Parathyroid adenoma (tissue), 2 donors: ENCODE results near the gene ST6GALNAC3.

ENCODE experiments used
- H2AFZ ChIP-seq: fragments of 300-600 bp; sonication (generic); one replicate; pipeline ENCODE4 v1.7.0; 2017; ENCODE audit warnings: antibody characterized with exemption, mild to moderate bottlenecking
- H3K27ac ChIP-seq: fragments of 300-600 bp; sonication (generic); one replicate; pipeline ENCODE4 v1.7.0; 2017
- H3K27me3 ChIP-seq: fragments of 300-600 bp; sonication (generic); one replicate; pipeline ENCODE4 v1.7.0; 2017; ENCODE audit warnings: low read length; ENCODE audit not compliant: control insufficient read depth, insufficient read depth
- H3K36me3 ChIP-seq: fragments of 300-600 bp; sonication (generic); one replicate; pipeline ENCODE4 v1.7.0; 2017; ENCODE audit warnings: low read length; ENCODE audit not compliant: control insufficient read depth, insufficient read depth
- H3K4me1 ChIP-seq: fragments of 300-600 bp; sonication (generic); one replicate; pipeline ENCODE4 v1.7.0; 2017; ENCODE audit warnings: control low read depth
- H3K4me2 ChIP-seq: fragments of 300-600 bp; sonication (generic); one replicate; pipeline ENCODE4 v1.7.0; 2017; ENCODE audit warnings: low read length
- H3K4me3 ChIP-seq: fragments of 300-600 bp; sonication (generic); one replicate; pipeline ENCODE4 v1.7.0; 2017; ENCODE audit warnings: low read depth, low read length
- H3K79me2 ChIP-seq: fragments of 300-600 bp; sonication (generic); one replicate; pipeline ENCODE4 v1.7.0; 2017; ENCODE audit warnings: control low read depth
- H3K9ac ChIP-seq: fragments of 300-600 bp; sonication (generic); one replicate; pipeline ENCODE4 v1.7.0; 2017; ENCODE audit warnings: mild to moderate bottlenecking
- H3K9me3 ChIP-seq: fragments of 300-600 bp; sonication (generic); one replicate; pipeline ENCODE4 v1.7.0; 2017; ENCODE audit warnings: low read length; ENCODE audit not compliant: control insufficient read depth
- TF ChIP-seq, protein P1 (sequence below): fragments of 300-600 bp; sonication (generic); IDR thresholded peaks from one replicate; pipeline ENCODE4 v1.7.0; 2017; ENCODE audit warnings: antibody characterized with exemption, mild to moderate bottlenecking
- donor health status: primary hyperparathyroidism.

The ST6GALNAC3 gene

DNA sequence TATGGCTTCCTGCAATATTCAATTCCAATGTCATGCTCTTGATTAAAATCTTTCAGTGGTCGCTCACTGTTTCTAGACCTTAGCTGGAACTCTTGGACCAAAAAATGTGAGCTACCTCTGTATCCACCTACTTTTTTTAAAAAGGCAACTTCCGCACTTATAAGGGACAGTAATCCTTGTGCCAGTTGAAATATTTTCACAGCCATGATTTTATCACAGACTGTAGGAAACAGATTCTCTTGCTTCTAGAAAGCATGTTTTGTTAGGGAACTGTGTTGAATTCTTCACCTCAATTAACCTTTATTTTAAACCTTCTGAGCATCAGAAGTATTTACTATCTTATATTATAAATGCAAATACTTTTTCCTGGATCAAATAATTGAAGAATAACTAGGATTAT lies 496.7 kb downstream of the ST6GALNAC3 start:
- Histone ChIP-seq H3K4me1 (no peaks in the 10 kb centered on the region), H3K36me3 (no peaks in the 10 kb centered on the region), H3K9me3 (no peaks in the 10 kb centered on the region), H3K79me2 (no peaks in the 10 kb centered on the region), H3K4me2 (no peak overlapping the region), H2AFZ (no peak overlapping the region), H3K9ac (no peak overlapping the region), H3K27me3 (no peaks in the 10 kb centered on the region), H3K4me3 (no peak overlapping the region), H3K27ac (no peak overlapping the region)
- TF ChIP-seq, protein P1, sequence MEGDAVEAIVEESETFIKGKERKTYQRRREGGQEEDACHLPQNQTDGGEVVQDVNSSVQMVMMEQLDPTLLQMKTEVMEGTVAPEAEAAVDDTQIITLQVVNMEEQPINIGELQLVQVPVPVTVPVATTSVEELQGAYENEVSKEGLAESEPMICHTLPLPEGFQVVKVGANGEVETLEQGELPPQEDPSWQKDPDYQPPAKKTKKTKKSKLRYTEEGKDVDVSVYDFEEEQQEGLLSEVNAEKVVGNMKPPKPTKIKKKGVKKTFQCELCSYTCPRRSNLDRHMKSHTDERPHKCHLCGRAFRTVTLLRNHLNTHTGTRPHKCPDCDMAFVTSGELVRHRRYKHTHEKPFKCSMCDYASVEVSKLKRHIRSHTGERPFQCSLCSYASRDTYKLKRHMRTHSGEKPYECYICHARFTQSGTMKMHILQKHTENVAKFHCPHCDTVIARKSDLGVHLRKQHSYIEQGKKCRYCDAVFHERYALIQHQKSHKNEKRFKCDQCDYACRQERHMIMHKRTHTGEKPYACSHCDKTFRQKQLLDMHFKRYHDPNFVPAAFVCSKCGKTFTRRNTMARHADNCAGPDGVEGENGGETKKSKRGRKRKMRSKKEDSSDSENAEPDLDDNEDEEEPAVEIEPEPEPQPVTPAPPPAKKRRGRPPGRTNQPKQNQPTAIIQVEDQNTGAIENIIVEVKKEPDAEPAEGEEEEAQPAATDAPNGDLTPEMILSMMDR: no peak

DNA sequence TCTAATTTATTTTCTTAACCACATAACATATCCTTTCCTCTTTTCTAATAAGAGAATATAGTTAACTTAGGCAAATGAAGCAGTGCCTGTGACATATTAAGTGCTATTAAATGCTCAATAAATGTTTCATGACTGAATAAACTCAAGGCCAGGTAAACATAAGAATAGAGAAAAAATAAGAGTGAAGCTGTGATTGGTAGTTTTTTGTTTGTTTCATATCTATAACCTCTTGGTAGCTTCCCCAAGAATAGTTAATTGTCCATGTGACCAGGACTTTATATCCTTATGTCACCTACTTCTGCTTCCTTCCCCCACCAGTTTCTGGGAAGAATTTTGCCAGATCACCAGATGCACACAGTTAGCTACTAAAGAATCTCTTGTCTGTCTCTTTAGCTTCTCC lies 497.7 kb downstream of the ST6GALNAC3 start:
- Histone ChIP-seq H3K27ac (no peak overlapping the region), H3K36me3 (no peaks in the 10 kb centered on the region), H3K9ac (no peak overlapping the region), H3K27me3 (no peaks in the 10 kb centered on the region), H3K4me2 (no peak overlapping the region), H3K4me3 (no peak overlapping the region), H3K79me2 (no peaks in the 10 kb centered on the region), H2AFZ (no peak overlapping the region), H3K4me1 (no peaks in the 10 kb centered on the region), H3K9me3 (no peaks in the 10 kb centered on the region)
- TF ChIP-seq, protein P1: no peak

DNA sequence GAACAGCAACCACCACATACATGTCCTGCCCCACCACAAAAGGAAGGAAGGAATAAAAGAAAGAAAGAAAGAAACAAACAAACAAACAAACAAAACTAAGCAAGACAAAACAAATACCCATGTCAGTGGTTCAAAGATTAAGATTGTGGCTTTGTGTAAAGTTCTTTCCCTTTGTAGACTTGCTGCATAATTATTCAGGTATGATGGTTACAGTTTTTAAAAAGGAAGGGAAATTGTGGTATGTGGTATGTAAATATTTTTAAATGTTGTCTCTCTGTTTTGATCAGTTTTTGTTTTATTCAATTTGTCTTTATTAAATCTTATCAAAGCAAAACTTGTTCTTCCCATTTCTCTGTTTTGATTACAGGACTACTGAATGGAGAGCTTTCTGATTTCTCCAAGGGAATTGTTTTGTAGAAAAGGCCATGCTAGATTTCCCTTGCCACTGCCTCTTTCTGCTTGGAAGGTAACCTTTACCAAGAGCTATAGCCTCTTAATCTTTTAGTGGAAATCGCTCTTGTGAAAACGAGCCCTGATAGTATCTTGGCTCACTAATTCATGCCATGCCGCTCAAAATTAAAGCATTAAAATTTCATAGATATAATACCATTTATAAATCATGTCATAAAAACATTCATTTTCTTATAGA lies 502.5 kb downstream of the ST6GALNAC3 start:
- Histone ChIP-seq H3K4me1 (no peaks in the 10 kb centered on the region), H3K27me3 (no peaks in the 10 kb centered on the region)
- TF ChIP-seq, protein P1: no peak

DNA sequence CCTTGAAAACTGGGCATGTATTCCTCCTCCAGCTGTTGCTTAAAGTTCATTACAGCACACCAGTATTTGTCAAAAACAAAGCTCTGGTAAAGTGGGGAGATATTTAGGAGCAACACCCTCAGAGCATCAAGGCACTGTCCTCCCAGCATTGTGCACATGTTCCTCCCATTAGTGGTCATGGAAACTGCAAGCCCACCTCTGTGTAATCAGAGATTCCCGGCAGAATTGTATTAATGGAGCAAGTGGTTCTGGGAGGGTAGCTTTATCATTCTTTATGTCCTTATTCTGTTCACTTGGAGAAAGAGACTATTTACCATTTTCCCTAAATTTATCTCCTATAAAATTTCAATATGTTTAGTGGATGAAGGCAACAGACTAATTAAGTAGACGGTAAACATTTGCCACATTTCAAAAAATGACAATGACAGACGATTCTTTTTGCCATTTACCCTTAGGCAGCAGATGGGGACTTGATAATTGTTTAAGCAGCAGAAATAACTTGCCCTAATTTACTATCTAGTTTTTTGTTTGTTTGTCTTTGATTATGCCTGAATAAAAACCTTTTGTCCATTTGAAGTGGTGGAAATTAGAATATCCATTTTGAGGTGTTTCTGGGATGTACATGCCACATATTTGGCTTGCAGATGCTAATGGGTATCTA lies 503.1 kb downstream of the ST6GALNAC3 start:
- H3K4me3 ChIP-seq: no peak overlapping the region

More for the DNA sequence above, 502.5 kb downstream of the ST6GALNAC3 start:
- Histone ChIP-seq H3K79me2 (no peaks in the 10 kb centered on the region), H3K36me3 (no peaks in the 10 kb centered on the region), H3K4me2 (no peak overlapping the region), H3K9me3 (no peaks in the 10 kb centered on the region), H3K9ac (no peak overlapping the region), H3K4me3 (no peak overlapping the region), H2AFZ (no peak overlapping the region), H3K27ac (no peak overlapping the region)

More for the DNA sequence above, 503.1 kb downstream of the ST6GALNAC3 start:
- Histone ChIP-seq H2AFZ (no peak overlapping the region), H3K27ac (no peak overlapping the region), H3K79me2 (no peaks in the 10 kb centered on the region), H3K9ac (no peak overlapping the region), H3K27me3 (no peaks in the 10 kb centered on the region), H3K9me3 (no peaks in the 10 kb centered on the region), H3K4me2 (no peak overlapping the region), H3K4me1 (no peaks in the 10 kb centered on the region), H3K36me3 (no peaks in the 10 kb centered on the region)
- TF ChIP-seq, protein P1: no peak
